GM19193 (cell line): ENCODE data around the gene CPD.
A peak's percentile ranks its signal among the peaks of the same experiment; 100 is the strongest.

Experiments
- POLR2A ChIP-seq: IDR thresholded peaks from 4 replicates; pipeline ENCODE4 v1.6.1; 2011; ENCODE audit not compliant: insufficient read depth, insufficient read length; ENCODE audit errors: extremely low read depth

CPD gene

DNA sequence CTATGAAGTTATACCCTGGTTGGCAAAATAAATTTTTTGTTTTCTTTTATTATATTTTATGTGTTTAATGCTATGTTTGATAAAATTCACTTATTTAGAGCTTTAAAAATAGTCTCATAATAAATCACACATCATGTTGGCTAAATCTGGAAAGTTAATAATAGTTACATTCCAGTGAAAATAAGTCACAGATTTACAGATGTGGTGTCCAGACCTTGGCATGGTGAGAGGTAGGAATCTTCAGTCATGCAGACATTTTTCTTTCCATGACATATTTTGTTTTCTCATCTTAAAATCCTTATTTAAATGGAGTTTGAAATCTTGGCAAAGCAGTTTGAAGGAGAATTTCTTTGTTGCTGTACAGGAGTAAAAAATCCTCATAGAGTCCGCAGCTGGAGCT is 50.4 kb downstream of the CPD start:
- TF ChIP-seq POLR2A = no peak

DNA sequence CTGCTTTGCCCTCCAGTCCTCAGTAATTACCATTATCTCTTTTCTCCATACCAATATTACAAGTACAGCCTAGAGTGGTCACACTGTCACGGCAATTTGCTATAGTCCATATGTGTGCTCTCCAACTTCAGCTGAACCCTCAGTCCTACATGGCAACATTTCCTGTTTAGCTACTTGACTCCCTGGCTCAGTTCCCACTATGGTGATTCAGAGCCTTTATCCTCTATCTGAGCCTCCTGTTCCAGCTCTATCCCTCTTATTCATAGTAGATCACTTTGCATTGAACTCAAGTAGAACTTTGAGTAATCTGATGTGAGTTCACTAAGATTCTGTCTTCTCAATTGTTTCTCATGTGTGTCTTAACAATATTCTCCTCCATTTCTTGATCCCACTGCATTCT is 54.8 kb downstream of the CPD start:
- TF ChIP-seq POLR2A = no peak

DNA sequence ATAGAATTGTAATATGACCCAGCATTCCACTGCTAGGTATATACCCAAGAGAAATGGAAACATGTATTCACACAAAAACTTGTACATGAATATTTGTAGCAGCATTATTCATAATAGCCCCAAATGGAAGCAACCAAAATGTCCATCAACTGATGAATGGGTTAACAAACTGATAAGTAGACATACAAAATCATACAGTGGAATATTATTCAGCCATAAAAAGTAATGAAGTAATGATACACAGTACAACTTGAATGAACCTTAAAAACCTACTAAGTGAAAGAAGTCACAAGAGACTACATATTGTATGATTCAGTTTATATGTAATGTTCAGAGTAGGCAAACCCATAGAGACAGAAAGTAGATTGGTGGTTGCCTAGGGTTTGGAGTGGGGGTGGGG is 58.0 kb downstream of the CPD start:
- TF ChIP-seq POLR2A = no peak

DNA sequence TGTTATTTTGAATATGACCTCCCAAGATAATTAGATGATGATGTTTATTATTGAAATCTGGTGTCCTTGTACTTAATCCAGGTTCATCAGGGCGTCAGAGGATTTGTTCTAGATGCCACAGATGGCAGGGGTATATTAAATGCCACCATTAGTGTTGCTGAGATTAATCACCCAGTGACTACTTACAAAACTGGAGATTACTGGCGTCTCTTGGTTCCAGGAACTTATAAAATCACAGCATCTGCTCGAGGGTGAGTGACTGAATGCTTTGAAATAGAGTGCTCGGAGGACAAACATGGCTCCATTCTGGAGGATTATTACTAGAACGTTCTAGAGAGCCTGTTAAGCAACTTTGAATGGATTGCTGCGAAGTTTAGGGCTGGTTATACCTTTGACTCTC is 65.0 kb downstream of the CPD start:
- no peak for TF ChIP-seq POLR2A

DNA sequence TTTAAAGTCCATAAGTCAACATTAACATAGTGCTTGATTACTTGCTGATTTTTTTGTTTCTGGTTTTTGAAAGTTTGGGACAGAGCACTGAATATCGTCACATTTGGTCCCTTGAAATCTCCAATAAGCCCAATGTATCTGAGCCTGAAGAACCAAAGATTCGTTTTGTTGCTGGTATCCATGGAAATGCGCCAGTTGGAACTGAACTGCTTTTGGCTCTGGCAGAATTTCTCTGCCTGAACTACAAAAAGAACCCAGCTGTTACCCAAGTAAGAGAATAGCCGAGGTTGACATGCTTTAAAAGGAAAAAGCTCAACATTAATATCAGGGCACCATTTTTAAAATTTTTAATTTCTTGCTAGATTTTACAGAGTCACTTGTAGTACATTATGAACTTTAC is 70.8 kb downstream of the CPD start:
- TF ChIP-seq POLR2A = no peak

DNA sequence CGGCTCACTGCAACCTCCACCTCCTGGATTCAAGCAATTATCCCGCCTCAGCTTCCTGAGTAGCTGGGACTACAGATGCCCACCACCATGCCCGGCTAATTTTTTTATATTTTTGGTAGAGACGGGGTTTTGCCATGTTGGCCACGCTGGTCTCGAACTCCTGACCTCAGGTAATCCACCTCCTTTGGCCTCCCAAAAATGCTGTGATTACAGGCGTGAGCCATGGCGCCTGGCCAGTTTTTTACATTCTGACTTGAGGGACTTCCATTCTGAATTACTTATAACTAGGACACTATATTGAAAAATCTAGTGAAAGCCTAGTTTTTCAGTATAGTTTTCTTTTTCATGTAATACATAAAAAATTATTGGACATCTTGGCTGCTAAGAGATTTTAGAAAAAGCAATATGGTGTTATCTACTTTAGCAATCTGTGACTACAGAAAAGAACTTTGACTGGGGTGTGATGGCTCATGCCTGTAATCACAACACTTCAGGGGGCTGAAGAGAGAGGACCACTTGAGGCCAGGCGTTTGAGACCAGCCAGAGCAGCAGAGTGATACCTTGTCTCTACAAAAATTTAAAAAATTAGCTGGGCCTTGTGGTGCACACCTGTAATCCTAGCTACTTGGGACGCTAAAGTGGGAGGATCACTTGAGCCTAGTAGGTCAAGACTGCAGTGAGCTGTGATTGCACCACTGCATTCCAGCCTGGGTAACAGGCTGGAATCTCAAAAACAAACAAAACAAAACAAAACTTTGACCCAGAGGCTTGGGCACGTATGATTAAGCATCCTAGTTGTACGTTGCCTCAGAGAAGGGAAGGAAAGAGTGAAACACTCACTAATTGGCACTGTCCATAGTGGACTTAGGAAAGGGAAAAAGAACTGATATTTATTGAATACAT is 71.6 kb downstream of the CPD start:
- no peak for TF ChIP-seq POLR2A

DNA sequence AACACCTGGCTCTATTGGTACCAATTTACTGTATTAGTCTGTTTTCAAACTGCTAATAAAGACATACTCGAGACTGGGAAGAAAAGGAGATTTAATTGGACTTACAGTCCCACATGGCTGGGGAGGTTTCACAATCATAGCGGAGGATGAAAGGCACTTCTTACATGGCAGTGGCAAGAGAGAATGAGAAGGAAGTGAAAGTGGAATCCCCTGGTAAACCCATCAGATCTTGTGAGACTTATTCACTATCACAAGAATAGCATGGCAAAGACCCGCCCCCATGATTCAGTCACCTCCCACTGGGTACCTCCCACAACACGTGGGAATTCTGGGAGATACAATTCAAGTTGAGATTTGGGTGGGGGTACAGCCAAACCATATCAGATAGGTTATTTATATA is 75.9 kb downstream of the CPD start:
- no peak for TF ChIP-seq POLR2A

DNA sequence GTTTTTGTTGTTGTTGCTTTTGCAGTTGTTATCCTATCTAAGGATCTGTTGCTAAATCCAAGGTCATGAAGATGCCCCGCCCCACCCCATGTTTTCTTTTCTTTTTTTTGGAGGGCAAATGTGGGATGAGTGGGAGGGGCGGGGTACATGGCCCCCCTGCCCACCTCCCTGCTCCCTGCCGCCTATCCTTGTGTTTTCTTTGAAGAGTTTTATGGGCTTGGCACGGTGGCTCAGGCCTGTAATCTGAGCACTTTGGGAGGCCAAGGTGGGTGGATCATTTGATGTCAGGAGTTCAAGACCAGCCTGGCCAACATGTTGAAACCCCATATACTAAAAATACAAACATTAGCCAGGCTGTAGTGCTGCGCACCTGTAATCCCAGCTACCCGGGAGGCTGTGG is 79.6 kb downstream of the CPD start:
- TF ChIP-seq POLR2A = no peak

DNA sequence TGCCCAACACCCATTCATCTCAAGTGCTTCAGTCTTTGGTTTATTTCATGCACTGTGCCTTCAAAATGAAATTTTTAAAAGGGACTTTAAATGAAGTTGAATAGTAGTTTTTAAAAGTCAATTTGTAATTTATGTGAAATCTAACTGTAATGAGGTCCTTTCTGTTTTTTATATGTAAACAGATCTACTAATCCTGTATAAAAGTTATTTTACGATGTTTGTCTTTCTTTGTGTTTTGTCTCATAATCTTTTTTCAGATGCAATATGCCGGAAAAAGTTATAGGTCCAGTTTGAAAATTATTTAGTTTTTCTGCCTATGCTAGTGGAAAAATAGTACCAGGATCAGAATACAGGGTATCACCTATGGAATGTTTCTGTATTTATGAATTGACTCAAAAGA is 89.7 kb downstream of the CPD start:
- no peak for TF ChIP-seq POLR2A

DNA sequence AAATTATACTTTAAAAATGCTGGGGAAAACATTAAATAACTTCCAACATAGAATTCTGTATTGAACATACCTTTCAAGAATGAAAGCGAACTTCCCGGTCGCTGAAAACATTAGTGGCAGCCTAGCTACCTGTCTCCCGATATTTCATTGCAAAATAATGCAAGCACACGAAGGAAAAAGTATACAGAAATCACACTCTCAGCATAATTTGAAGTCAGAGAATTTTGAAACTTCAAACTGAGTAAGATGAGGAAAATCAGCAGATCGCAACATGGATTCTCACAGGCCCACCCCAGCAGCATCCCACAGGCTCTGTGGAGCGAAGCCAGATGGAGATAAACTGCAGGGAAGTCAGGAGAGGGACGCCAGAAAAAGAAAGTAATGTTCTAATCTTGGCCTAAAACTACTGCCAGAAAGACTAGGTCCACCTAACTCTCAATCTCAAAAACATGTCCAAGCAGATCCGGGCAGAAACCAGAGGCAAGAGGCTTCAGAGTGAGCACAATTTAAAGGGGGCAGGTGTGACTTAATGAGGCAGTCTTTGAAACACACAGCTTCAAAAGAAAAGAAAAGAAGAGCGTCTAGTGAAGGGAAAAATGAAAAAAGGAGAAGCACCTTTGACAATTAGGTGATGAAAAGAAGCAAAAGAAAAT is 93.6 kb downstream of the CPD start:
- no peak for TF ChIP-seq POLR2A

DNA sequence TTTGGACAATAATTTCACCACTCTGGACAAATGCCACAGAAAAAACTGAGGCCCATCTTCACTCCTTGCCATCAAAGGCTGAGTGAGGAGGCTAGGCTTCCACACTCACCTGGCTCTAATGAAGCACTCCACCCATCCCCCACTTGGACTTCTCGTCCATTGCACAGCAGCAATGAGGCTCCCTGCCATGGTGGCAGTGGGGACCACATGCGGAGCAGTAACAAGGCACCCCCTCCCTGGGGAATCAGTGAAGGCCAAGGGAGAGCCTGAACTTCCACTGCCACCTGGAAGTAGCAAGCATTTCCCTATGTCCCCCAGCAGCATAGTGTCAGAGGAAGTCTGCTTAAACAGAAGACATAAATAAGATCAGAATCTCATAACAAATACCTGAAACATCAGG is 96.5 kb downstream of the CPD start:
- TF ChIP-seq POLR2A = no peak

DNA sequence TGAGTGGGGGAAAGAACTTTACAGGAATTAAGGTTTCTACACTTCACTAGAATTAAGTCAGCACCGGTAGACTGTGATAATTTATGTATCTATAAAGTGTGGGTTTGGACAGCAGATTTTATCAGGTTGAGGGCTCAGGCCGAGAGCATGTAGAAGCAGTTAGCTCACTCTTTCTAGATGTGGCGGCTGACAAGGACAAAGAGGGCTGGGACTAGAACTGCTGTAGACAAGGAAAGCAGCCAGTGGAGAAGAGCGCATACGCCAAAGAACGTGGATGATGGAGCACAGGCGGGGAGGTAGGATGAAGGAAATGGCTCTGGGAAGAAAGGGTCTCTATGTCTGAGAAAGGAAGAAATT is 98.0 kb downstream of the CPD start:
- no peak for TF ChIP-seq POLR2A

DNA sequence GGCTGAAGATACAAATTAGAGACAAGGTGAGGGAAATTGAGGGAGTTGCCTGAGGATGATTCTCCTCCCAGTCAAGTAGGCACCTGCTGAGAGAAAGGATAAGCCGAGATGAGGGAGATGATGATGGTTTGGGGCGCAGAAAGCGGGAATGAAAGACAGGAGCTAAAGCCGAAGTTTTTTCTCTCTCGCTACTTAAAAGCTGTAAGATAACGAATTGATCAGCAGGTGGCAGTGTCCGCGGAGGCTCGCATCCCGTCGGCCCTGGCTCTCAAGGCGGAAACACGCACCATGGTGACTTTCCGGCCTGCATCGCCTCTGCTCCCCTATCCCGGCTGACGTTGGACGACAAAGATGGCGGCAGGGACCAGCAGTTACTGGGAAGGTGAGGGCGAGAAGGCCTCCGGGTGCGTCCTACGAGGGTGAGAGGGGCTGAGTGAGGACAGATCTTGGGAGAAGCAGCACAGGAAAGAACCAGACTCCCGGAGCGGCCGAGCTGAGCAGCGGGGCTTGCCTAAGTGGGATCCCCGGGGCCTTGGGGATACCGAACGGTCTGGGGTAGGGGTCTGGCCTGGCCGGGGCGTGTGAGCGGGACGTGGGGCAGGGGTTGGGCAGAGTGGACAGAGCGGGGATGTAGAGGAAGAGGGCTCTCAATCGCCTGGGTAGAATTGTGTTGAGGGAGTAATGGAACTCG is 98.5 kb downstream of the CPD start, which contains the start of gene GOSR1:
Gene GOSR1 (plus strand): TSS at position 326 of the 691 bp plus-strand sequence. CDS start 26 bp downstream, at position 352.
- peak; percentile 96 for TF ChIP-seq POLR2A

DNA sequence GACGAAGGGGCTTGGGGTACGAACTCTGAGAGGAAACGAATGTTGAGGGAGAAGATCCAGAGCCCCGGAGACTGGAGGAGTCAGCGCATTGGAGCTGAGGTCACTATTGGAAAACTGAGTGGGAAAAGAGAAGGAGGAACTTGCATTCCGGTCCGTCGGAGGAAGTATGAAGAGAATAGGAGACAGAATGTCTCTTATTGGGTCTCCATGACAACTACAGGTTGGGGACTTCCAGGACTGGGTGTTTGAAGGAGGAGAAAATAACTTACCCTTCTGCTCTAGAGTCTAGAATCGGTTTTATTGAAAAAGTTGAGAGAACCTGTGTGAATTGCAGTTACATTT is 99.0 kb downstream of the CPD start:
- no peak for TF ChIP-seq POLR2A

DNA sequence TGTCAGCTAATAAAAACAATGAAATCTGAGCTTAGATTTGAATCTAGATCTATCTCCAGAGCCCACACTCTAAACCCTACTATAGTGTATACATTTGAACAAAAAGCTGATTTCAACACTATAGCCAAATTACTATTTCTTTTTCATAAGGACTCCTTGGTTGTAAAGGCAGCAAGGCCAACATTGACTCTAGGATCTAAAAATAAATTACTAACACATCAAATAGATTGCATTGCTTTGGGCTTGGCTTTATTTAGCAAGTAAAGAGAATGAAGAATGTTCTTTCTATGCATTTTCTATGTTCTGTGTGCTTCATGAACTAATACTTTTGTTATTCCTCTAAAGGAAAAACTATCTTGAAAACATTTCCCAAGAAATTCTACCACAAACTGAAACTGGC is 103.8 kb downstream of the CPD start:
- TF ChIP-seq POLR2A = no peak

DNA sequence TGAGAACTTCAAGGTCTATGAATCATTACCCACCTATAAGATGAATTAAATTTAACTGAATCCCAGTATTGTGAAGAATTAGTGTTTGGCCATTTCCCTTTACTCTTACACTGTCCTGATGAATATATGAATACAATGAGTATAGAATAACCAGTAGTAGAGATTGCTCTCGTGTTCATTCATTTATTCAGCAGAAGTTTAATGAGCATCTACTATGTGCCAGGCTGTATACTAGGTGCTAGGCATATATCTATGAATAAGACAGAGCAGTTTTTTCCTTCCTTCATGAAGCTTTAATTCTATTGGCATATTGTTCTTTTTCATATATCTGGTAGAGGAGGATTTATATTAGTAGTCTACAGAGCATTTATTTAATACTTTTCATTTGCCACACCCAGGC is 104.4 kb downstream of the CPD start:
- no peak for TF ChIP-seq POLR2A
